HepG2 (cell line): ENCODE data around the gene SLC38A9. TPM values are rescaled to one million over a fixed set of nuclear protein-coding genes. Genes with fewer than 3 reads are reported as not detected.

Source experiments
- ATAC-seq: fragments of 200-7000 bp; cut with Tn5 transposase; 3 replicates; pipeline ENCODE4 v1.9.1; 2020; ENCODE audit warnings: mild to moderate bottlenecking, moderate library complexity
- BruUV-seq: library from RNA; stranded (reverse); fragments of 400-500 nt; replicated peaks from 2 replicates; lab custom pipeline; 2021; lab: Mats Ljungman, UMichigan
- CTCF ChIA-PET: fragments of 300-600 bp; formaldehyde crosslinking; extraction: SDS; loops from one replicate; lab custom pipeline; 2021; ENCODE audit warnings: low total read pairs, inconsistent platforms, low intra/inter-chr PET ratio; lab: Yijun Ruan, JAX
- POLR2A ChIA-PET: fragments of 350-600 bp; sonication (Branson Sonifier 250); formaldehyde crosslinking; loops from one replicate; lab custom pipeline; 2020; ENCODE audit warnings: antibody characterized with exemption, inconsistent platforms; lab: Yijun Ruan, JAX
- DNase-seq: peaks from one replicate; pipeline ENCODE4 v3.0.0-alpha.2; 2015; ENCODE audit warnings: low spot score
- FAIRE-seq: peaks from 3 replicates; lab custom pipeline; 2011; peaks lifted over from hg19 to GRCh38; lab: Jason Lieb, UNC
- H2AFZ ChIP-seq: one replicate; pipeline ENCODE4 v1.6.1; 2011; ENCODE audit warnings: low read length, inconsistent platforms
- H3K27ac ChIP-seq: fragments of 300-600 bp; 3 replicates; pipeline ENCODE4 v1.8.0; 2011; ENCODE audit warnings: mixed run types, mild to moderate bottlenecking, mixed read lengths, low read length, inconsistent platforms; ENCODE audit not compliant: insufficient read depth; ENCODE audit errors: extremely low read length
- H3K27me3 ChIP-seq, 2 experiments: fragments of 200-600 bp in 1 of 2; 2 replicates in 1 of 2; 3 replicates in 1 of 2; pipeline versions ENCODE4 v1.6.0 to v1.8.0; 2011; ENCODE audit warnings: low read length in 2 of 2, mild to moderate bottlenecking in 2 of 2, moderate library complexity in 2 of 2, inconsistent platforms in 1 of 2; ENCODE audit not compliant: insufficient read depth in 2 of 2, control insufficient read depth in 1 of 2
- H3K36me3 ChIP-seq, 2 experiments: fragments of 200-600 bp in 1 of 2; replicated peaks in 1 of 2; 2 replicates in 1 of 2; 3 replicates in 1 of 2; pipeline versions ENCODE4 v1.5.1 to v1.8.0; 2011; ENCODE audit warnings: low read length in 2 of 2, inconsistent platforms in 1 of 2; ENCODE audit not compliant: insufficient read depth in 2 of 2, control insufficient read depth in 1 of 2
- H3K4me1 ChIP-seq: 2 replicates; pipeline ENCODE4 v1.5.1; 2012; ENCODE audit warnings: low read length, inconsistent platforms; ENCODE audit not compliant: insufficient read depth
- H3K4me2 ChIP-seq: 2 replicates; pipeline ENCODE4 v1.6.0; 2011; ENCODE audit warnings: low read depth, low read length, inconsistent platforms
- H3K4me3 ChIP-seq, 3 experiments: fragments of 200-600 bp in 1 of 3; sonication (generic), shearing (Covaris generic) in 1 of 3; replicated peaks in 1 of 3; 2 replicates each; pipeline ENCODE4 v1.5.1; 2011 to 2016; ENCODE audit warnings: low read length in 3 of 3, inconsistent platforms in 2 of 3, low read depth in 2 of 3, mild to moderate bottlenecking in 2 of 3, control low read depth in 1 of 3, mixed read lengths in 1 of 3; ENCODE audit not compliant: insufficient read depth in 1 of 3
- H3K79me2 ChIP-seq: one replicate; pipeline ENCODE4 v1.6.1; 2011; ENCODE audit warnings: low read length, inconsistent platforms; ENCODE audit not compliant: insufficient read depth
- H3K9ac ChIP-seq: 2 replicates; pipeline ENCODE4 v1.6.0; 2011; ENCODE audit warnings: mild to moderate bottlenecking, low read depth, low read length, inconsistent platforms; ENCODE audit not compliant: insufficient read depth
- H3K9me3 ChIP-seq: 2 replicates; pipeline ENCODE4 v1.5.1; 2012; ENCODE audit warnings: mild to moderate bottlenecking, low read length
- H4K20me1 ChIP-seq: 2 replicates; pipeline ENCODE4 v1.6.0; 2011; ENCODE audit warnings: inconsistent platforms, mild to moderate bottlenecking, low read length, moderate library complexity; ENCODE audit not compliant: insufficient read depth
- ELF3 ChIP-seq: IDR thresholded peaks from 2 replicates; pipeline ENCODE4 v1.6.1; 2016; ENCODE audit warnings: missing genetic modification reagents, missing compliant biosample characterization
- EZH2 ChIP-seq: conservative IDR thresholded peaks from 2 replicates; pipeline ENCODE4 v1.6.1; 2012; ENCODE audit warnings: mild to moderate bottlenecking, low read depth, low read length, moderate library complexity
- ONECUT2 ChIP-seq: sonication (generic); formaldehyde crosslinking; IDR thresholded peaks from 2 replicates; pipeline ENCODE4 v1.4.0; 2020; ENCODE audit warnings: missing genetic modification reagents
- SMARCC2 ChIP-seq: fragments of 450-650 bp; IDR thresholded peaks from 2 replicates; pipeline ENCODE4 v1.6.1; 2017; ENCODE audit warnings: antibody characterized with exemption, mild to moderate bottlenecking
- SNAI1 ChIP-seq: sonication (generic); formaldehyde crosslinking; IDR thresholded peaks from 2 replicates; pipeline ENCODE4 v1.5.0; 2020; ENCODE audit warnings: mild to moderate bottlenecking, missing genetic modification reagents, borderline replicate concordance
- ZBTB21 ChIP-seq: sonication (generic); formaldehyde crosslinking; IDR thresholded peaks from 2 replicates; pipeline ENCODE4 v1.4.0; 2020; ENCODE audit warnings: missing genetic modification reagents
- ZNF597 ChIP-seq: sonication (generic); formaldehyde crosslinking; IDR thresholded peaks from 2 replicates; pipeline ENCODE4 v1.5.0; 2020; ENCODE audit warnings: missing genetic modification reagents
- ZNF660 ChIP-seq: sonication (generic); formaldehyde crosslinking; IDR thresholded peaks from 2 replicates; pipeline ENCODE4 v1.5.1; 2020; ENCODE audit warnings: mild to moderate bottlenecking, low read depth, missing genetic modification reagents, borderline replicate concordance
- WGBS: methylation state at CpG from one replicate; pipeline ENCODE4 v1.1.6; 2017; ENCODE audit warnings: low lambda C conversion rate; 5-methylcytosine and 5-hydroxymethylcytosine counted together
- in situ Hi-C: cut with HindIII; loops from 2 replicates; pipeline ENCODE4 v1.10.0; 2017; ENCODE audit warnings: low pct_unique_long_range_greater_than_20kb; ENCODE audit not compliant: extremely low pct_ligation_motif_present
- intact Hi-C: fragments of 100-400 bp; cut with micrococcal nuclease; formaldehyde crosslinking; loops from one replicate; pipeline ENCODE4 v1.10.0; 2022; ENCODE audit not compliant: unreplicated experiment
- polyA plus RNA-seq, 8 experiments: library from polyadenylated mRNA; depleted of rRNA in 3 of 8; stranded (reverse) in 7 of 8; unstranded in 1 of 8; fragments of >200 nt; fragmentation: Illumina TruSeq in 4 of 8; extraction: Trizol in 4 of 8; gene quantifications; 2 replicates each; pipeline versions ENCODE4 v1.2.1 to v1.2.3, GENCODE V29; 2011 to 2016; ENCODE audit warnings: low read depth in 4 of 8, missing spikeins in 1 of 8, mixed read lengths in 1 of 8; ENCODE audit not compliant: insufficient read depth in 1 of 8
- total RNA-seq, 5 experiments: library from RNA; depleted of rRNA; stranded (reverse); fragments of >200 nt; fragmentation: Illumina TruSeq; extraction: Trizol; gene quantifications; 2 replicates each; pipeline ENCODE4 v1.2.3, GENCODE V29; 2016; ENCODE audit warnings: low read depth in 1 of 5
- TF ChIP-seq, protein P1 (sequence below): sonication (generic); formaldehyde crosslinking; IDR thresholded peaks from 2 replicates; pipeline ENCODE4 v1.8.0; 2022; ENCODE audit warnings: mild to moderate bottlenecking, missing genetic modification reagents, borderline replicate concordance

Gene SLC38A9
- total and polyA plus RNA-seq, 2 of the 13 experiments (the other 11 are each of a cell fraction or from before 2014, with no cell fraction given): 19.3 to 36.0 TPM

- no peaks in the 10 kb centered on the region for H3K9me3 ChIP-seq
- no peak overlapping the region for H3K4me2 ChIP-seq
- no peaks in the 10 kb centered on the region for H3K27me3 ChIP-seq
- H3K9ac ChIP-seq: no peak overlapping the region
- no peak overlapping the region for H3K27ac ChIP-seq
- TF ChIP-seq, protein P1, sequence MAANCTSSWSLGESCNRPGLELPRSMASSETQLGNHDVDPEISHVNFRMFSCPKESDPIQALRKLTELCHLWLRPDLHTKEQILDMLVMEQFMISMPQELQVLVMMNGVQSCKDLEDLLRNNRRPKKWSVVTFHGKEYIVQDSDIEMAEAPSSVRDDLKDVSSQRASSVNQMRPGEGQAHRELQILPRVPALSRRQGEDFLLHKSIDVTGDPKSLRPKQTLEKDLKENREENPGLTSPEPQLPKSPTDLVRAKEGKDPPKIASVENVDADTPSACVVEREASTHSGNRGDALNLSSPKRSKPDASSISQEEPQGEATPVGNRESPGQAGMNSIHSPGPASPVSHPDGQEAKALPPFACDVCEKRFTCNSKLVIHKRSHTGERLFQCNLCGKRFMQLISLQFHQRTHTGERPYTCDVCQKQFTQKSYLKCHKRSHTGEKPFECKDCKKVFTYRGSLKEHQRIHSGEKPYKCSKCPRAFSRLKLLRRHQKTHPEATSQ: no peak
- TF ChIP-seq ONECUT2 (CRISPR knock-in tag): no peak
- TF ChIP-seq ZNF597 (CRISPR knock-in tag): no peak
- TF ChIP-seq ZNF660 (CRISPR knock-in tag): no peak
- TF ChIP-seq ZBTB21 (CRISPR knock-in tag): no peak
- no peak for TF ChIP-seq SNAI1 (CRISPR knock-in tag)
- TF ChIP-seq ELF3 (CRISPR knock-in tag): no peak
- no peak for TF ChIP-seq SMARCC2
- TF ChIP-seq EZH2: no peak
- TF ChIP-seq, all 625 proteins: peak for 0
- ChIA-PET POLR2A (no interaction called here), CTCF (no interaction called here)
- ATAC-seq (no peak), DNase-seq (no peak), FAIRE-seq (no peak)
- intact Hi-C loops: no loop called here
- Histone ChIP-seq H3K4me3 (no peak overlapping the region), H3K79me2 (no peaks in the 10 kb centered on the region), H2AFZ (no peak overlapping the region), H3K4me1 (peaks cover 9% of the 10 kb centered on the region), H4K20me1 (no peaks in the 10 kb centered on the region), H3K36me3 (peaks cover 0 to 6% of the 10 kb centered on the region in 2 experiments; a peak in 2 of 5 replicates)
- BruUV-seq: no TSS peak
- WGBS: 95% methylated on average over 2 of the region's 2 CpGs
- in situ Hi-C loops: no loop called here
Observed at GRCh38 chr5:55672477-55672911, 39.6 kb downstream of the SLC38A9 start.
